GM18520 (cell line): Measurements from ENCODE around the gene GTF2A1L.

ENCODE experiments used
- ATAC-seq: cut with Tn5 transposase; IDR thresholded peaks from one replicate; pipeline ENCODE4 v1.9.1; 2021; ENCODE audit not compliant: unreplicated experiment

GTF2A1L gene

GRCh38 chr2:48728840-48729239 is 111.2 kb downstream of the GTF2A1L start:
- ATAC-seq, result no peak
